GM10266 (cell line): ENCODE results near the gene PDE6B.
"Not testable (repeated sequence)": the region's sequence is repeated elsewhere in the genome, so short reads cannot be mapped to it uniquely, and the experiment has no call there.

Experiments used
- DNase-seq: peaks from one replicate; pipeline ENCODE4 v3.0.0; 2012; ENCODE audit errors: extremely low spot score
- TF ChIP-seq, protein P1 (sequence below): IDR thresholded peaks from 2 replicates; pipeline ENCODE4 v1.5.1; 2012; ENCODE audit warnings: mild to moderate bottlenecking, low read depth; ENCODE audit not compliant: control insufficient read depth, insufficient read depth; ENCODE audit errors: missing control alignments

Gene PDE6B

DNA sequence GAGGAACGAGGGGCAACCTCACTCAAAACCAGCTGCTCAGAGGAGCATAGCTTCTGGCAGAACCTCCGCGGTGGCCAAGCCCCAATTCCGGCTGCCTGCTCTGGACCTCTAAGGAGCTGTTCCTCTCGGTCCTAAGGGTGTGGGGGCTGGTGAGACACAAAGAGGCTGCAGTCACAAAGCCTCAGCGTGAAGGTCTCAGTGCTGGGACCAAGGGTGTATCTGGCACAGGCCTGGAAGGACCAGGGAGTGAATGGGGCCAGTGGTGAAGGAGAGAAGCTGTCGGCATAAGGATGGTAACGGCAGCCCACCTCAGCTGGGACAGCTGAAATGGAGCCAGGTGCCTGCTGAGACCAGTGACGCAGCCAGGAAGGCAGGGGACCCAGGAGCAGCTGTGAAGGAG is 5.3 kb downstream of the PDE6B start:
- TF ChIP-seq, protein P1, sequence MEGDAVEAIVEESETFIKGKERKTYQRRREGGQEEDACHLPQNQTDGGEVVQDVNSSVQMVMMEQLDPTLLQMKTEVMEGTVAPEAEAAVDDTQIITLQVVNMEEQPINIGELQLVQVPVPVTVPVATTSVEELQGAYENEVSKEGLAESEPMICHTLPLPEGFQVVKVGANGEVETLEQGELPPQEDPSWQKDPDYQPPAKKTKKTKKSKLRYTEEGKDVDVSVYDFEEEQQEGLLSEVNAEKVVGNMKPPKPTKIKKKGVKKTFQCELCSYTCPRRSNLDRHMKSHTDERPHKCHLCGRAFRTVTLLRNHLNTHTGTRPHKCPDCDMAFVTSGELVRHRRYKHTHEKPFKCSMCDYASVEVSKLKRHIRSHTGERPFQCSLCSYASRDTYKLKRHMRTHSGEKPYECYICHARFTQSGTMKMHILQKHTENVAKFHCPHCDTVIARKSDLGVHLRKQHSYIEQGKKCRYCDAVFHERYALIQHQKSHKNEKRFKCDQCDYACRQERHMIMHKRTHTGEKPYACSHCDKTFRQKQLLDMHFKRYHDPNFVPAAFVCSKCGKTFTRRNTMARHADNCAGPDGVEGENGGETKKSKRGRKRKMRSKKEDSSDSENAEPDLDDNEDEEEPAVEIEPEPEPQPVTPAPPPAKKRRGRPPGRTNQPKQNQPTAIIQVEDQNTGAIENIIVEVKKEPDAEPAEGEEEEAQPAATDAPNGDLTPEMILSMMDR: no peak
- DNase-seq: no peak

DNA sequence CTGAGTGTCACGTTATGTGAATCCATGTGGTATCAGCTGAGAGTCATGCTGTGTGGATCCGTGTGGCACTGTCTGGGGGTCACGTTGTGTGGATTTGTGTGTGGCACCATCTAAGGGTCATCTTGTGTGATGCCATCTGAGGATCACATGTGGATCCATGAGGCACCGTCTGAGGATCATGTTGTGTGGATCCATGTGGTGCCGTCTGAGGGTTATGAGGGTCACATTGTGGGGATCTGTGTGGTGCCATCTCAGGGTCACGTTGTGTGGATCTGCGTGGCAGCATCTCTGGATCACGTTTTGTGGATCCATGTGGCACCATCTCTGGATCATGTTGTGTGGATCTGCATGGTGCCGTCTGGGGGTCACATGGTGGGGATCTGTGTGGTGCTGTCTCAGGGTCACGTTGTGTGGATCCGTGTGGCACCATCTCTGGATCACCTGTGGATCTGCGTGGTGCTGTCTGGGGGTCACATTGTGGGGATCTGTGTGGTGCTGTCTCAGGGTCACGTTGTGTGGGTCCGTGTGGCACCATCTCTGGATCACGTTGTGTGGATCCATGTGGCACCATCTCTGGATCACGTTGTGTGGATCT is 6.9 kb downstream of the PDE6B start:
- DNase-seq: no peak
- TF ChIP-seq, protein P1: no peak

DNA sequence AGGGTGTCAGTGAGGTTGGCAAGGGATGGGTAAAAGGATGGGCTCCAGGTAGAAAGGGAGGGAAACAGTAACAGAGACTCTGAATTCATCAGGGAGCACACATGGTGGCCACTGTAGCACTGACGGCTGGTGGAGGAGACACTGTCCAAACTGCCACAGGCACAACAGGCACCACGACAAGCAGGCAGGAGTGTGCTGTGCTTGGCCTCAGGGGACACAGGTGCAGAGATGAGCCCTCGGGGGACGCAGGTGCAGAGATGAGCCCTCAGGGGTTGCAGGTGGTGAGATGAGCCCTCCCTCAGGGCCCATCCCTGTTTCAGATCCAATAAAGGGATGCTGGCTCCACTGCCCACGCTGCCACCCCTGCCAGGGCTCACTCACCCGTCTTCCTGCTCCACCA is 7.6 kb downstream of the PDE6B start:
- TF ChIP-seq, protein P1: no peak
- DNase-seq: no peak

DNA sequence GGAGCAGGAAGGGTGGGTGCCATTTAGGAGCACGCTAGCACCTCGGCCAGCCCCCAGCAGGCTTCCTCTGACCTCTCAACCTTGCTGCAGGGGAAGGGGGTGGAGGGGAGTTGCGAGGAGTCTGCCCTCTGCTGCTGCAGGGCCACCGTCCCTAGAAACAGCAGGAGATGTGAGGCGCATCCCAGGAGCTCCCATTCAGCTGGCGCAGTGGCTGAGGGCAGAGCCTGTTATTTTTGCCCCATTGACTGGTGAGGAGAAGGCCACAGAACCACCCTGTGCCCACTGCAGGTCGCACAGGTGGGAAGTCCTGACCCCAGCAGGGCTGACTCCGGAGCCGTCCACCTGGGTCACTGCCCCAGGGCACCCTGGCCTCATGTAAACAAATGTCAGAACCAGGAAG is 8.0 kb downstream of the PDE6B start:
- DNase-seq: no peak
- TF ChIP-seq, protein P1: no peak

DNA sequence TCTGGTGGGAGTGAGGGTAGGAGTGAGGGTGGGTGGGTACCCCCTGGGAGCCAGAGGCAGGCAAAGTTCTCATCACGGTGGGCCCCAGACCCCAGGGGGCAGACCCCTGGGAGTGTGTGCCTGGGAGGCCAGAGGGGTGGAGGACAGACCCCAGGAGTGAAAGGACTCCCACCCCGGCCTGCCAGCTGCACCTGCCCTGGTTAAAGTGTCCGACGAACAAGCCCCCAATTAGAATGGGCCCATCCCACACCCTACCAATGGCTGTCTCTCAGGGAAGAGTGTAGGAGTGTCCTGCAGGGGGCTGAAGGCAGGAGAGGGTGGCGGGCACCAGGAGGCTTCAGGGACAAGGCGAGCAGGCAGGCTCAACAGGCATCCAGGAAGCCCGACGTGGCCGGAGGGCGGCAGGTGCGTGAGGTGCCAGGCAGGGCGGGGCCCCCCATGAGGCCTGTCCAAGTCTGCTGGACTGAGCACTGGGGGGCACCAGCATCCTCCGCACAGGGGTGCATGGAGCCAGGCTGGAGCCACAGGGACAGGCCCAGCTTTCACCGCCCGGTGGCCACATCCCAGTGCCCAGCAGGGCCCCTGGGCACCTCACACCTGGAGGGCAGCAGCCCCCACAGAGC is 8.7 kb downstream of the PDE6B start:
- DNase-seq: no peak
- TF ChIP-seq, protein P1: no peak

DNA sequence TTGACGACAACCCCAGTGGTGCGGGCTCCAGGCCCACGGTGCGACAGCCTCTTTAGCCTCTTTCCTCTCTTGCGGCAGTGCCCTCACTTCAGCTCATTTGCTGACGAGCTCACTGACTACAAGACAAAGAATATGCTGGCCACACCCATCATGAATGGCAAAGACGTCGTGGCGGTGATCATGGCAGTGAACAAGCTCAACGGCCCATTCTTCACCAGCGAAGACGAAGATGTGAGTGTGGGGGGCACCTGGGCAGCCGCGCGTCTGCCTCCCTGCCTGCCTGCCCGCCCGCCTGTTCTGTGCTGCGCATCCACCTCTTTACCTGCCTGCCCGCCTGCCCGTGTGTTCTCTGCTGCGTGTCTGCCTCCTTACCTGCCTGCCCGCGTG is 9.2 kb downstream of the PDE6B start:
- no peak for DNase-seq
- TF ChIP-seq, protein P1: no peak

DNA sequence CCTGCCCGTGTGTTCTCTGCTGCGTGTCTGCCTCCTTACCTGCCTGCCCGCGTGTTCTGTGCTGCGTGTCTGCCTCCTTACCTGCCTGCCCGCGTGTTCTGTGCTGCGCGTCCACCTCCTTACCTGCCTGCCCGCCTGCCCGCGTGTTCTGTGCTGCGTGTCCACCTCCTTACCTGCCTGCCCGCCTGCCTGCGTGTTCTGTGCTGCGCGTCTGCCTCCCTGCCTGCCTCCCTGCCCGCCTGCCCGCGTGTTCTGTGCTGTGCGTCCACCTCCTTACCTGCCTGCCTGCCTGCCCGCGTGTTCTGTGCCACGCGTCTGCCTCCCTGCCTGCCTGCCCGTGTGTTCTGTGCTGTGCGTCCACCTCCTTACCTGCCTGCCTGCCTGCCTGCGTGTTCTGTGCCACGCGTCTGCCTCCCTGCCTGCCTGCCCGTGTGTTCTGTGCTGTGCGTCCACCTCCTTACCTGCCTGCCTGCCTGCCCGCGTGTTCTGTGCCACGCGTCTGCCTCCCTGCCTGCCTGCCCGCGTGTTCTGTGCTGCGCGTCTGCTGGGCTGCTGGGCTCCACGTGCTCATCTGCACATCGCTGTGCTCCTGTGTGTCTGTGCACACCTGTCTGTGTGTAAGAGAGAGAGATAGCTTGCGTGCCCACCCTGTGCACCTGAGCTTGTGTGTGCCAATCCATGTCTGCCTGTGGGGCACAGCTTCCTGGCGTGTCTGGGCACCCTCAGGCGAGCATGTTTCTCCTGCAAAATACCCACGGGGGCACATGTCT is 9.9 kb downstream of the PDE6B start:
- not testable (repeated sequence) for DNase-seq
